ENCODE results near the gene SYNGR1. TPM values are rescaled to one million over a fixed set of nuclear protein-coding genes. Genes with fewer than 3 reads are reported as not detected.

Gene SYNGR1
- polyA plus RNA-seq, 3 donors: 18.0 to 54.9 (median 39.6) TPM

DNA sequence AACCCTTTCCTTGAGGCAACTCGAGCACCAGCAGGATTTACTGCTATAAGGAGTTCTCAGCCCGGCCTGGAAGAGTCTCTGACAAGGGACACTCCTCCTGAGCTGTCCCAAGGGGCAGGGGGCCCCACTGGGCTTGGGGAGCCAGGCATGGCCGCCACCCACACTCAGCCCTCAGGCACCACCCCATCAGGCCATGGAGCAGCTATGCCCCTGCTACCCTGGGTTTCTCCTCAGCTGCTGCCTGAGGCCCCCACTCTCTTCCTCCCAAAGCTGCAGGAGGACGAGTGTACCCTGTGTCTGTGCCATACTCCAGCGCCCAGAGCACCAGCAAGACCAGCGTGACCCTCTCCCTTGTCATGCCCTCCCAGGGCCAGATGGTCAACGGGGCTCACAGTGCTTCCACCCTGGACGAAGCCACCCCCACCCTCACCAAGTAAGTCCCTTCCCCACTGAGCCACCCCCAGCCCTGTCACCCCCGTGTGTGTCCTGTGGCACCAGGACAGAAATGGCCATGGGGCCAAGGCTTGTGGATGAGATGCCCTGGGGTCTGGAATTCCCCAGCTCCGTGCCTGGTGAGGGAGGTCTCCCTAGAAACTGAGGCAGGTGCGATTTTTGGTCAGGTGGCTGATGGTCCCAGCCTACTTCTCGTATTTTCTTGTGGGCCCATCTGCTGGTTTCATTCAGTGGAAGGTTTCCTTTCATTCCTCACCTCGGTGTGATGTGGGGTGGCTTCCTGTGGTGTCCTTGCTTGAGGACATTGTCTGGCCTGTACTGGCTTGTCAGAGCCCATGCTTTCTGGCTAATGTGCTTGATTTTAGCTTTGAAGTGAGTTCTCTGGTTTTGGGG lies 78.2 kb downstream of the SYNGR1 start:
- Histone ChIP-seq H3K27ac (ENCODE audit: low read depth in 1 of 2, low read length in 2 of 2) (no peak overlapping the region), H4K20me1 (ENCODE audit: insufficient read depth, low read length) (no peaks in the 10 kb centered on the region), H3K36me3 (replicated peaks in 1 of 2; ENCODE audit: control insufficient read depth in 1 of 2, insufficient read depth in 2 of 2, low read length in 2 of 2) (peaks cover 81 to 95% of the 10 kb centered on the region in 2 donors), H3K9me3 (replicated peaks in 1 of 2; ENCODE audit: control insufficient read depth in 1 of 2, insufficient read depth in 1 of 2, low read length in 2 of 2) (no peaks in the 10 kb centered on the region), H3K4me3 (replicated peaks in 1 of 3; ENCODE audit: low read depth in 2 of 3, low read length in 3 of 3) (no peak overlapping the region), H3K9ac (ENCODE audit: insufficient read depth, low read length, poor library complexity, severe bottlenecking) (no peak overlapping the region), H3K4me1 (ENCODE audit: control insufficient read depth in 1 of 2, insufficient read depth in 2 of 2, low read length in 2 of 2) (peaks cover 11 to 17% of the 10 kb centered on the region in 2 donors), H3K79me2 (ENCODE audit: insufficient read depth, low read length) (no peaks in the 10 kb centered on the region), H2AFZ (ENCODE audit: insufficient read depth, low read depth, low read length, poor library complexity, severe bottlenecking) (no peak overlapping the region), H3K4me2 (replicated peaks; ENCODE audit: extremely low read depth, low read length, poor library complexity, severe bottlenecking) (no peak overlapping the region), H3K27me3 (ENCODE audit: control insufficient read depth in 2 of 2, insufficient read depth in 2 of 2, low read length in 2 of 2) (no peaks in the 10 kb centered on the region)
- Mint-ChIP-seq H3K27me3 (ENCODE audit: low read depth in 3 of 3) (peaks cover 0 to 6% (median 0%) of the 10 kb centered on the region in 3 donors), H3K36me3 (peaks cover 70 to 98% of the 10 kb centered on the region in 2 donors), H3K4me3 (no peak overlapping the region), H3K27ac (peak overlapping the region in 2 of 7 donors; percentile 21 to 30), H3K4me1 (peaks cover 18% of the 10 kb centered on the region), H3K9me3 (no peaks in the 10 kb centered on the region)
- WGBS (ENCODE audit: insufficient coverage): 98% methylated on average over 11 of the region's 13 CpGs
- no peak for DNase-seq
- intact Hi-C loops (cut with micrococcal nuclease): no loop called here
- TF ChIP-seq, protein P1, sequence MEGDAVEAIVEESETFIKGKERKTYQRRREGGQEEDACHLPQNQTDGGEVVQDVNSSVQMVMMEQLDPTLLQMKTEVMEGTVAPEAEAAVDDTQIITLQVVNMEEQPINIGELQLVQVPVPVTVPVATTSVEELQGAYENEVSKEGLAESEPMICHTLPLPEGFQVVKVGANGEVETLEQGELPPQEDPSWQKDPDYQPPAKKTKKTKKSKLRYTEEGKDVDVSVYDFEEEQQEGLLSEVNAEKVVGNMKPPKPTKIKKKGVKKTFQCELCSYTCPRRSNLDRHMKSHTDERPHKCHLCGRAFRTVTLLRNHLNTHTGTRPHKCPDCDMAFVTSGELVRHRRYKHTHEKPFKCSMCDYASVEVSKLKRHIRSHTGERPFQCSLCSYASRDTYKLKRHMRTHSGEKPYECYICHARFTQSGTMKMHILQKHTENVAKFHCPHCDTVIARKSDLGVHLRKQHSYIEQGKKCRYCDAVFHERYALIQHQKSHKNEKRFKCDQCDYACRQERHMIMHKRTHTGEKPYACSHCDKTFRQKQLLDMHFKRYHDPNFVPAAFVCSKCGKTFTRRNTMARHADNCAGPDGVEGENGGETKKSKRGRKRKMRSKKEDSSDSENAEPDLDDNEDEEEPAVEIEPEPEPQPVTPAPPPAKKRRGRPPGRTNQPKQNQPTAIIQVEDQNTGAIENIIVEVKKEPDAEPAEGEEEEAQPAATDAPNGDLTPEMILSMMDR (IDR thresholded peaks at IDR 0.05): no peak

DNA sequence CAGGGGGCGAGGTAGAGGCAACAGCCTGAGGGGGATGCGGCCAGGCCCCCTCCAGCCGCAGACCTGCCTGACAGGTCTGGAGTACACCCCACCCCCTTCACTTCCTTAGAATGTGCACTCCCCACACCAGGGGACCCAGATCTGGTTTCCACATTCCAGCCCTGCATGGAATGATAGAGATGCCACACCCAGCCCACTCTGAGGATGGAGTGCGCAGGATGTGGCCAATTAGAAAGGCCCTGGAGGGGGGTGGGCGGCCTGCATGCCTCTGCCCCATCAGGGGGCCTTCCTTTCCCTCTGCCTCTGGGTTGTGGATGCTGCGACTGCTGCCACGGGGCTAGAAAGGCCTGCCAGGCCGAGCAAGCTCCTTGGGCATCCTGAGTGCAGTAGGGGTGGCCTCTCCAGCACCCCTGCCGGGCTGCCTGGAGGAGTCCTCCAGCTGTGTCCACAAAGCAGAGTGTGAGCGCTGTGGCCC lies 78.8 kb downstream of the SYNGR1 start:
- no peaks in the 10 kb centered on the region for H3K9me3 ChIP-seq (replicated peaks in 1 of 2; ENCODE audit: control insufficient read depth in 1 of 2, insufficient read depth in 1 of 2, low read length in 2 of 2)
- H3K36me3 ChIP-seq (replicated peaks in 1 of 2; ENCODE audit: control insufficient read depth in 1 of 2, insufficient read depth in 2 of 2, low read length in 2 of 2): peaks cover 78 to 95% of the 10 kb centered on the region in 2 donors
- H3K79me2 ChIP-seq (ENCODE audit: insufficient read depth, low read length): no peaks in the 10 kb centered on the region
- no peak overlapping the region for H2AFZ ChIP-seq (ENCODE audit: insufficient read depth, low read depth, low read length, poor library complexity, severe bottlenecking)
- no peaks in the 10 kb centered on the region for H3K27me3 ChIP-seq (ENCODE audit: control insufficient read depth in 2 of 2, insufficient read depth in 2 of 2, low read length in 2 of 2)
- WGBS (ENCODE audit: insufficient coverage): 96% methylated on average over 6 of the region's 10 CpGs
- Mint-ChIP-seq H3K36me3 (peaks cover 71 to 98% of the 10 kb centered on the region in 2 donors), H3K4me3 (no peak overlapping the region), H3K27ac (no peak overlapping the region), H3K9me3 (no peaks in the 10 kb centered on the region), H3K4me1 (peaks cover 18% of the 10 kb centered on the region), H3K27me3 (ENCODE audit: low read depth in 3 of 3) (peaks cover 0 to 6% (median 0%) of the 10 kb centered on the region in 3 donors)
- DNase-seq: no peak
- intact Hi-C loops (cut with micrococcal nuclease): no loop called here
- peaks cover 11 to 17% of the 10 kb centered on the region in 2 donors for H3K4me1 ChIP-seq (ENCODE audit: control insufficient read depth in 1 of 2, insufficient read depth in 2 of 2, low read length in 2 of 2)
- H3K4me2 ChIP-seq (replicated peaks; ENCODE audit: extremely low read depth, low read length, poor library complexity, severe bottlenecking): no peak overlapping the region
- H3K9ac ChIP-seq (ENCODE audit: insufficient read depth, low read length, poor library complexity, severe bottlenecking): no peak overlapping the region
- H4K20me1 ChIP-seq (ENCODE audit: insufficient read depth, low read length): no peaks in the 10 kb centered on the region
- TF ChIP-seq, protein P1 (IDR thresholded peaks at IDR 0.05): no peak
- H3K27ac ChIP-seq (ENCODE audit: low read depth in 1 of 2, low read length in 2 of 2): no peak overlapping the region
- H3K4me3 ChIP-seq (replicated peaks in 1 of 3; ENCODE audit: low read depth in 2 of 3, low read length in 3 of 3): no peak overlapping the region

Data from CD14-positive monocyte (primary cell).